ENCODE data around the gene PWWP2B.
"Not testable (repeated sequence)": the region's sequence is repeated elsewhere in the genome, so short reads cannot be mapped to it uniquely, and the experiment has no call there.

PWWP2B gene

DNA sequence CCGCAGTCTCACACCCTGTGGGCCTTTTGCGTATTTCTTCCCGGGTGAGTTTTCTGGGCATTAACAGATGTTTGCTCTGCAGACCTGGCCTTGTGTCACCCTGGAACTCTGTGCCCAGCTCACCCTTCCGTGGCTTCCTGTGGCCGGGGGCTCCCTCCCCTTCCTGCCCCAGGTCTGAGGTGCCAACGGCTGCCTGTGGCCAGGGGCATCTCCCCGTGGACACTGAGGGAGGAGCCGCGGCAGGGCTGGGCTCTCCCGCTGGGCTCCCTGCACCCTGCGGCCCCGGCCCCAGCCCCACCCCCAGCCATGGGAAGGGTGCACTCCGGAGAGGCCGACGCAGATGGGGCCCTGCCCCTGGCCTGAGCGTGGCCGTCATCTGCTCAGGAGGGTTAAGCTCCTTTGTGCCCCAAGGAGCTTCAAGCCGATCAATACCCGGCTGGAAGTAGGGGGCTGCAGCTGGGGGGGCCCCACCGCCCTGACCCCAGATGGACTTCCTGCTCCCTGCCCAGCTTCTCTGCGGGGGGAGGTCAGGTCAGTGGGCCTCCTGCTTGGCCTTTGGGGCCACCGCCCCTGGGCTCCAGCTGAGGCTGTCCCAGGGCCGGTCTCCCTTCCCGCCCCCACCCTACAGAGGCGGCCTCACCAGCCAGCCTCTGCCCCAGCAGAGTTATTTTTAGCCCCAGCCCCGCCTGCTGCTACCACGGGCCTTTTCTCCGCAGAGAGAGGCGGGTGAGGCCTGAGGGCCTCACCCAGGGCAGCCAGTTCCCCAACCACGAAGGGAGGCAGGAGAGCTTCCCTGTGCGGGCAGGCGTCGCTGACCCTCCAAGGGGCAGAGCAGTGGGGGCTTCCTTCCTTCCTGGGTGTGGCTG lies 24.2 kb downstream of the PWWP2B start:
- no peak for DNase-seq

DNA sequence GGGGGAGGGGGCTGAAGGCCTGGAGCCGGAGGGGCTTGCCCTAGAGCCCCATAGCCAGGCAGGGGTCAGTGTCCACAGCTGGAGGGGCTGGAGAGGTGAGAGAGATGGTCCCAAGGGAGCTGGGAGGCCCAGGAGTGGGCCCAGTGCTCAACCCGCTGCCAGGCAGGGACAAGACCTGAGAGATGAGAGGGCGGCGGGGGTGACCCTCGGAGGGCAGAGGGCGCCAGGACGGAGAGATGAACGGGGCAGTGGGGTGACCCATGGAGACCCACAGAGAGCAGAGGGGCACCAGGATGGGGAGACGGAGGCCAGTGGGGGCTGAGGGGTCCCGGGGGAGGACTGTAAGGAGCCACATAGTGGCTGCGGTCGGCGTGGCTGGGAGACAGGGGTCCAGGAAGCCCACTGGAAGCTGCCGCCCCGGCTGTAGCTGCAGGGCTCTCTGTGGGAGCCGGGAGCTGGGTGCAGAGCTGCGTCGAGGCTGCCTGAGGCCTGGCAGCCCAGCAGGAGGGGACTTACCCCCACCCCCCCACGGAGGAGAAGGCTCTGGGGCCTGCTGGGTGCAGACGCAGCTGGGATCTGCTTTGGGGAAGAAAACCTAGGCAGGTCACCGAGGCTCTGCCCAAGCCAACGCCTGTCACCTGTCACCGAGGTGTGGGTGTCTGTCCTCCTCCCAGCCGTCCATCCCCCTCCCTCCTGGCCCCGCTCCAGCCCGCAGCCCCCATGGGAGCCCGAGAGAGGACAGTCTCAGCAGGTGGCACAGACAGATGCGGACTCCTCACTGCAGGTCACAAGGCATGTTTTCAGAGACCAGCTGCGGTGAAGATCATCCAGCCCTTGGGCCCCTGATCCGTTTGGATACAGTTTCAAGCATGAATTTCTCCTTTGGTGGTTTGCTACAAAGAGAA lies 25.1 kb downstream of the PWWP2B start:
- no peak for DNase-seq

DNA sequence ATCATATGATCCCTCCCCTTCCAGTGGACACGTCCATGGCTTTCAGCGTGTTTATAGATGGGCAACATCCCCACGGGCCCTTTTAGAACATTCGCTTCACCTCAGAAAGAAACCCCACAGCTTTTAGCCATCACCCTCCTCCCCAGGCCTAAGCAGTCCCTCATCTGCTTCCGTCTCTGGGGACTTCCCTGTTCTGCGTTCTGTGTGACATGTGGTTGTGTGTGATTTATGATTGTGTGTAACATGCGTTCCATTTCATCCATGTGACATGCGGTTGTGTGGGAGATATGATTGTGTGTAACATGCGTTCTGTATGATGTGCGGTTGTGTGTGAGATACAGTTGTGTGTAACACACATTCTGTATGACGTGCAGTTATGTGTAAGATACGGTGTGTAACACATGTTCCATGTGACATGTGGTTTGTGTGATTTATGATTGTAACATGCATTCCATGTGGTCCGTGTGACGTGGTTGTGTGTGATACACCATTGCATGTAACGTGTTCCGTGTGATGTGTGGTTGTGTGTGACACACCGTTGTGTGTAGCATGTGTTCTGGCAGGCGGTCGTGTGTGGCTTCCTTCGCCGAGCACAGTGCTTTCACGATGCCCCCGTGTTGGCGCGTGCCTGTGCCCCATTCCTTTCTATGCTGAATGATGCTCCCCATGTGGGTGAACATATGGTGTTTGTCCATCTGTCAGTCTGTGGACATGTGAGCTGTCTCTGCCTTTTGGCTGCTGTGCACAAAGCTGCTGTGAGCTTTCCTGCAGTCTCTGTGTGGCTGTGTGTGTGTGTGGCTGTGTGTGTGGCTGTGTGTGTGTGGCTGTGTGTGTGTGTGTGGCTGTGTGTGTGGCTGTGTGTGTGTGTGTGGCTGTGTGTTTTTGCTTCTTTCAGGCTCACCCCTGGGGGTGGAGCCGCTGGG lies 26.2 kb downstream of the PWWP2B start:
- no peak for DNase-seq

DNA sequence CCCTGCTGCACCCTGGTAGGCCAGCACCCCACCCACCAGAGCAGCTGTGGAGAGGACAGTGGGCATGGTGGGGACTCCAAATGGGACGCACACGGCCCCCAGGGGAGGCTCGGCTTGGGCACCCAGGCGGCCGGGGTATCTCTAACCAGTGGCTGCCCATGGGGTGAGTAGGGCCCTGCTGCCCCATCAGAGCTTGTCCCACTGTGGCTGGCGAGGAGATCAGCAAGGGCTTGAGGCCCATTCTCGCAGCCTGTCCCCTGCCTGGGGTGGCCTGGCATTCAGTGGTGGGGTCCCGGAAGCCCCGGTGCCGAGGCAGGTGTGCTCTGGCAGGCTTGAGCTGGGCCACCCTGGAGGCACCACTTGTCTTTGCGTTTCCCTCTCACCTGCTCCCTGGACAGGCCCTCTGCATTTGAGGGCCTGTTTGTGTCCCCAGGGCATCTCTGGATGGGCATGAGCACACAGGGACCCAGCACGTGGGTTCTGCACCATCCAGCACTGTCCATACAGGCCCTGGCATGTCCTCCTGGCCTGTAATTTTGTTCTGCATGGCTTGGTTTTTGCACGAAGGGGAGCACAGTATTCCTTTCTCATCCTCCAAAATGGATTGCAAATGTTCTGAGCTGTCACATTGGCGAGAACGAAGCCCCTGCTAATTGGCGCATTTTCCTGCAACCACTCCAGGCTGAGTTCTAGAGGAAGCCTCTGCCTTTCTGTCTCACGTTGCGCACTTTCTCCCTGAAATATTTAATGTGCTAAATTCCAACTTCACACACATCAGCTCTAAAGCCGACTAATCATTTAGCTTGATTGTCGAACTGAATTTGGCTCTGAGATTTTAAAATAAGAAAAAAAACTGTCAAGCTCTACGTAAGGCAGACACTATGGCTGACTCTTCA lies 27.2 kb downstream of the PWWP2B start:
- no peak for DNase-seq

DNA sequence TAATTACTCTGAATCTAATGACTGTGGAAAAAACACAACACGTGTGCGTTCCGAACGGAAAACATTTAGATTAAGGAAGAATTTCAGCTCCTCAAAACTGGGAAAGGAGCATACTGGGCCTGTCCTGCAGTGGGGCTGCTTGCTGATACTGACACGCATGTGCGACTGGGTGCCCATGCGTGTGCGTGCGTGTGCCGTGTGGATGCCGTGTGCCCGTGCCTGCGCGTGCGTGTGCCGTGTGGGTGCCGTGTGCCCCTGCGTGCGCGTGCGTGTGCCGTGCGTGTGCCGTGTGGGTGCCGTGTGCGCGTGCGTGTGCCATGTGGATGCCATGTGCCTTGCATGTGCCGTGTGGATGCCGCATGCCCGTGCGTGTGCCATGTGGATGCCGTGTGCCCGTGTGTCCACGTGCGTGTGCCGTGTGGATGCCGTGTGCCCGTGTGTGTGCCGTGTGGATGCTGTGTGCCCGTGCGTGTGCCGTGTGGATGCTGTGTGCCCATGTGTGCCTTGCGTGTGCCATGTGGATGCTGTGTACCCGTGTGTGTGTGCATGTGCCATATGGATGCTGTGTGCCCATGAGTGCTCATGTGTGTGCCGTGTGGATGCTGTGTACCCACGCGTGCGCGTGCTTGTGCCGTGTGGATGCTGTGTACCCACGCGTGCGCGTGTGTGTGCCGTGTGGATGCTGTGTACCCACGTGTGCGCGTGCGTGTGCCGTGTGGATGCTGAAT lies 28.2 kb downstream of the PWWP2B start:
- DNase-seq = no peak

DNA sequence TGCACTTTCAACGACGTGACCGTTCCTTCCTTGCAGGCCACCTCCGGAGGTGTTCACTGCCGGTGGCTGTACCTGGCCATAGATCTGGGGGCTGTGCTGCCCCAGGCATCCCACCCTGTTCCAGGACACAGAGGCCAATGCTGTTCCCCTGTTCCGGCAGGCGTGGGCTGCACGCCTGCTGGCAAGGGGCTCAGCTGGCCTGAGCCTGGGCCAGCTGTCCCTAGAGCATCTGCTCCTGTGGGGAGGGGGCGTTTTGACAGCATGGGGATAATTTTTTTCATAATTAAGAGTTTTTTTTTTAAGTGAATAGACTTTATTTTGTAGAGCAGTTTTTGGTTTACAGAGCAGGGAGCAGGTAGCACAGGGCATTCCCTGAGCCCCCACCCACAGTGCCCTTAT lies 28.8 kb downstream of the PWWP2B start:
- no peak for DNase-seq

DNA sequence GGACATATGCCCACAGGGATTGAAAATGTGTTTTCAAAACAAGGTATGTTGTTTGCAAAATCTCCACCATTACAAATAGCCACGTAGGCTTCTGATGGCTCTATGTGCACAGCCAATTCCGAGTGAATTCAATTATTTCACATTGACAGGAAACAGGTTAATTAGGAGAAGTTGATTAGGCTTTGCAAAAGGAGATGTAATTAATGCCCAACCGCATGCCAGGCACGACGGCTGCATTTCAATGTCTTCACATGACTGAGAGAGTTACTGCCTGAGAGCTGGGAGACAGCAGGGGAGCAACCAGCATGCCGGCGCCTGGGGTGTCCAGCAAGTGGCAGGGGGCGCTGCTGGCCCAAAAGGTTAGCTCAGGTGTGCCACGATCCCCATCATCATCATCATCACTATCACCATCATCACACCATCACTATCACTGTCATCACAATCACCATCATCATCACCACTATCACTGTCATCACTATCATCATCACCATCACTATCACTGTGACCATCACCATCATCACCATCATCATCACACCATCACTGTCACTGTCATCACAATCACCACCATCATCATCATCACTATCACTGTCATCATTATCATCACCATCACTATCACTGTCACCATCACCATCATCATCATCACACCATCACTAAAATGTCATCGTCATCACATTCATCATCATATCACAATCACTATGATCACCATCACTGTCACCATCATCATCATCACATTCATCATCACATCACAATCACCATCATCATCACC lies 30.2 kb downstream of the PWWP2B start:
- no peak for DNase-seq

DNA sequence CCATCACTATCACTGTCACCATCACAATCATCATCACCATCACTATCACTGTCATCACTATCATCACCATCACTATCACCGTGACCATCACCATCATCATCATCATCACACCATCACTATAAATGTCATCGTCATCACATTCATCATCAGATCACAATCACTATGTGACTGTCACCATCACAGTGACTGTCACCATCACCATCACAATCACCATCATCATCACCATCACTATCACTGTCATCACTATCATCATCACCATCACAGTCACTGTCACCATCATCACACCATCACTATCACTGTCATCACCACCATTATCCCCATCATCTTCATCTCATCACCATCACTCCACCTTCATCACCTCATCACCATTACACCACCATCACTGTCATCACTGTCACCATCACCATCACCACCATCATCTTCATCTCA lies 31.0 kb downstream of the PWWP2B start:
- DNase-seq = no peak

DNA sequence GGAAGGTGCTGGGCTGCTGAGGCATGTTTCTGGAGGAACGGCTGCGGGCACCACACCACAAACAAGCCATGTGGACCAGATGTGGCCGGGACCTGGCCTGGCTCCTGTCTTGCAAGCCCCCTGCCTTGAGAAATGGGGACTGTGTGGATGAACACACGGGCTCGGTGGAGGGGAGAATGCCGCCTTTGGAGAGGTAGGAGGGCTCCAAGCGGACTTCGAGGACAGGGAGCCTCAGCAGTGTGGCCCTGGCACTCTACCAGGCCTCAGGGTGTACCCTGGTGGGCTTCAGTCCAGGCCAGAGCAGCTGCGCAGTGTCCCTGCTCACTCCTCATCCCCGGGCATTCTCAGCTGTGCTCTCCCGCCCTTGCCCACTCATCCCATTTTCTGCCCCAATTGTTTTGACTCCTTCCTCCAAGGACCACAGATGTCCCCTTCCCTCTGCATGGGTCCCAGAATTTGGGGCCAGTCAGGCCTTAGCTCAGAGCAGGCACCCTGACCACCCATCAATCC lies 31.5 kb downstream of the PWWP2B start:
- no peak for DNase-seq

DNA sequence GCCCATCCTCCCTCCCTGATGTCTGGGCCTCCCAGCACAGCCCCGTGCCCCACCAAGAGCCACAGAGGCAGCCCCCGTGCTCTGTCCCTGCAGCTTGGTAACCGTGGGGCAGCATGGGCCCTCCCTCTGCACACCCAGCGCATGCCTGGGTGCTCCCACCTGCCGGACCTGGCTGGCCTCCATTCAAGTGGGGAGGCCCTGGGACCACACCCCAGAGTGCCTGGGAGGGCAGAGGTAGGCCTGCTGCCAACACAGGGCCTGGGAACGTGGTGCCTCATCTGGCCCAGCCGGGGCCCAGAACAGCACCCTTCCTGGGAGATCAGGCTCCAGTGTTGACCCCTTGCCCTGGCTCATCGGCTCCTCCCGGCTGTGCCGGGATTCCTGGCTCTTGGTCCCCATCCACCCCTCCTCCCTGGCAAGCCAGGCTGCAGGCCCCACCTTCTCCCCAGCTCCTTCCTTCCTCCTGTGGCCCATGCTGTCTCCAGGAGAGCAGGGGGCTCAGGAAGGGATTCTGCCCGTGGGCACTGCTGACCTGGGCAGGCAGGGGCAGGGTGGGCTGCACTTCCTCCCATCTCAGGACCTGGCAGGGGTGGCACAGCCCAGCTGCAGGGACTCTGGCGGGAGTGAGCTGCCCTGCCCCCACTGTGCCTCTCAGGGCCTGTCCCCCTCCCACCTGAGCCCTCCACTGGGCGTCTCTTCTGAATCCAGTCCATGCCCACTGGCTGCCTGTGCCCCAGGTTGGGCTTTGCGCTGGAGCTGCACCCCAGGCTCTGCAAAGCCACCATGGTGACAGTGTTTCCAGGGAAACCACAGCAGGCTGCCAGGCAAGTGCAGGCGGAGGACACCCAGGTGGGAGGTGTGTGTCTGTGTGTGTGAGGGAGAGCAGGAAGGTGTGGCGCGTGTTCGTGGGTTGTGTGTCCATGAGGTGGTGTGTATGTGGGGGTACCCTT lies 32.6 kb downstream of the PWWP2B start:
- DNase-seq = no peak

DNA sequence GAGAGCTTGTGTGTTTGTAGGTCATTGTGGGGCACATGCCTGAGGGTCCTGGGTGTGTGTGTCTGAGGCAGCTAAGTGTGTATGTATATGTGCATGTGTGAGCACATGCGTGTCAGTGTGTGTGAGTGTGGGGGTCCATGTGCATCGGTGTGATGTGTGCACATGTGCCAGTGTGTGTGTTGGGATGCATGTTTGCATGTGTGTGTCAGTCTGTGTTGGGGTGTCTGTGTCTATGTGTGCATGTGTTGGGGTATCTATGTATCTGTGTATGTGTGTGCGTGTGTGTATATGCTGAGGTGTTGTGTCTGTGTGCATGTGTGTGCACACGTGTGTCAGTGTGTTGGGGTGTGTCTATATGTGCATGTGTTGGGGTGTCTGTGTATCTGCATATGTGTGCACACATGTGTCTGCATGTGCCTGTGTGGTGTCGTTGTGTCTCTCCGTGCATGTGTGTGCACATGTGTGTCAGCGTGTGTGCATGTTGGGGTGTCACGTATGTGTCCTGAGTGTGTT lies 33.3 kb downstream of the PWWP2B start:
- DNase-seq = no peak

DNA sequence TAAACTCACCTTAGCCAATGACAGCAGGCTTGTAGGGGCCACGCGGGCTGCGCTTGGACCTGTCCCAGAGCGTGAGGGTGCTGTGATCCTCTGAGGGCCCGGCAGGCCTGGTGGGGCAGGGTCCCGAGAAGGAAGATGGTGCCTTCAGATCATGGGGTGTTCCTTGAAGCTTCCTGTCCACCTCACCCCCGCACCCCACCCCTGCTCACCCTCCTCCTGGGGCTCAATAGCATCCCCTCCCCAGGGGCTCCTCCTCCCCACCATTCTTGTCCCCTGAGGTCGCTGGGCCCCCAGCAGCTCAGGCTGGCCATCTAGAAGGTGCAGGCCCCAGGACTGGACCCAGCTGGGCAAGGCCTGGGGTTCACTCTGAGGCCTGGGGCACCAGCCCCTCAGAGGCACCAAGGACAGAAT lies 33.9 kb downstream of the PWWP2B start:
- DNase-seq = no peak

DNA sequence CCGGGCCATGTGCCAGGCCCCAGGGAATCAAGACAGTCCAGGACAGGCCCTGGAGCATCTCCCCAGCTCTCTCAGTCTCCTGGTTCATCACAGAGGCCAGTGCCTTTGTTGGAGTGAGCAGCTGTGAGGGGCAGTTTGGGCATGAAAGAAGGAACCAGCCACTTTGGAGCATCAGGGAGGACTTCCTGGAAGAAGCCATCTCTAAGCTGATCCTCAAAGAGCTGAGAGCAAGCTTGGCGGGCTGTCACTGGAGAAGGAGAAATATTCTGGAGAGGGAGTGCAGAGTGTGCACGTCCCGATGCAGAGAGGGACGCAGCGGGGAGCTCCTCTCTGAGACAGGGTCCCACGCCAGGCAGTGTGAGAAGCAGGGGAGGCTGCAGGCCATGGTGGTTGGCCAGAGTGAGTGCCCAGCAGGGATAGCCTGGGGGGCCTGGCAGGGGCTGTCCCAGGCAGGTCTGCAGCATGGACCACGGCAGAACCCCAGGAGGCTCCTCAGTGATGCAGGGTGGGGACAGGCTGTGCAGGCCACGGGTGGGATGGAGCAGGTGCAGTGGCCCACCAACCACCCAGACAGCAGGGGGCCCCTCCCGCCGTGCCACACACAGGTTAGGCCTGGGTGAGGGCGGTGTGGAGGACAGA lies 34.7 kb downstream of the PWWP2B start:
- DNase-seq = no peak

DNA sequence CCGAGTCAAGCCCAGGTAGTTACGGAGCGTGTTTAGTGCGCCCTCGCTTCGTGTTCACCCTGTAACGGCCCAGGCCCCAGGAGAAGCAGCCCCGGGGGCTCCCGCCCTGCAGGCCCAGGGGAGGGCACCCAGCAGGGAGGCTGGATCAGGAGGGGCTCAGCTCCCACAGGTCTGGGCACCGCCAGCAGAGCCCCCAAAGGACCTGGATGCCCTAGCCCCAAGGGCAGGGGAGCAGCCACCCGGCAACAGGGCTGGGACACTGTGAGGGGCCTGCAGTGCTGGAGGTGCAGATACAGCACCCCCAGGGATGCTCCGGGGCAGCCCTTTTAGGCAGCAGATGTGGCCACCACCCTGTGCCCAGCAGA lies 35.2 kb downstream of the PWWP2B start:
- DNase-seq = no peak

DNA sequence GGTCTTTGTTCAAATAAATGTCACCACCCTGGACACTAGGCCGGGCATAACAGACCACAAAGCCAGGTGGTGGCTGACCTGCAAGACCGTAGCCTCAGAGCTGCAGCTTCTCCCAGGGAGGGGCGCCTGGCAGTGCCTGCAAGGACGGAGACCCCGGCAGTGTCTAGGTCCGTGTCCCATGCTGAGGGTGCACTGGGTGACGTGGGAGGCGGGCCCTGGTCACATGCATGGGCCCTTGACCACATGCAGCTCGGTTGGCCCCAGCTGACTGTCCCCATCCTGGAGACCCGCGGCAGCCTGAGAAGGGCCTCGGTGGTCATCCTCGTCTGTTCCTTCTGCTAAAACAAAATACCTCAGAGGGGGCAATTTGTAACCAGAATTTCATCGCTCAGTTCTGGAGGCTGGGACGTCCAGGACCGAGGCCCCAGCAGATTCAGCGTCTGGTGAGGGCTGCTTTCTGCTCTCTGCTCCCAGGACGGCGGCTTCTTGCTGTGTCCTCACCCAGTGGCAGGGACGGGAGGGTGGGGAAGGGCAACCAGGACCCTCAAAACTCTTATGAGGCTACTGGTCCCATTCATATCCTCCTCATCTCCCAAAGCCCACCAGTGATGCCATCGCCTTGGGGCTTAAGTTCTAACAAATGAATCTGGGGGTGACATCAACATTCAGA lies 36.8 kb downstream of the PWWP2B start:
- DNase-seq = no peak

DNA sequence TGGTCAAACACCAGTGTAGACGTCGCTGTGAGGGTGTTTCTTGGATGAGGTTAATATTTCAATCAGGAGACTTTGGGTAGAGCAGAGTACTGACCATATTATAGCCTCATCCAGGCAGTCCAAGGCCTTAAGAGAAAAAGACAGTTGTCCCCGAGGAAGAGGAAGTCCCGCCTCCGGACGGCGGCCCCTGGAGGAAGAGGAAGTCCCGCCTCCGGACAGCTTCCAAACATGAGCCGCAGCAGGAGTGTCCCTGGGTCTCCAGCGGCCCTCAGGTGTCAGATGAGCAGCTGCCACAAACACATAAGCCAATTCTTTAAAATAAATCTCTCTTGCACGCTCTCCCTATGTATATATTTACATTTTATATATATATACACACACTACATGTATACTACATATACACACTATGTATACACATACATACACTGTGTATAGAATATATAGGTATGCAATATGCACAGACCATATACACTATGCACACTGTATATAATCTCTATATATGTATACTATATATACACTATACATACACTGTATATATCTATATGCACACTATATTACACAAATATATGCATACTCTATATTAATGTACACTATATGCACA lies 37.5 kb downstream of the PWWP2B start:
- DNase-seq = no peak

DNA sequence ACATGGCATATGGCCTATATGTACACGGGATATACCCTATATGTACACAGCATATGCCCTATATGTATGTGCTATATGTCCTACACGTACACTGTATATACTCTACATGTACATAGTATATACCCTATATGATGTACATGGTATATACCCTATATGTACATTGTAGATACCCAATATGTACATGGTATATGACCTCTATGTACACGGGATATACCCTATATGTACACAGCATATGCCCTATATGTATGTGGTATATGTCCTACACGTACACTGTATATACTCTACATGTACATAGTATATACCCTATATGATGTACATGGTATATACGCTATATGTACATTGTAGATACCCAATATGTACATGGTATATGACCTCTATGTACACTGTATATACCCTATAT lies 38.3 kb downstream of the PWWP2B start:
- DNase-seq = not testable (repeated sequence)

Measured in cerebellar nuclear complex (tissue), 1 donor.